Hematopoietic multipotent progenitor cell treated with erythropoietin and hydrocortisone succinate and interleukin-3 and kit ligand, for 17 days (in vitro differentiated cells): Measurements from ENCODE around the gene CR2.
"Not testable (repeated sequence)": the region's sequence is repeated elsewhere in the genome, so short reads cannot be mapped to it uniquely, and the experiment has no call there.

ENCODE experiments used
- DNase-seq: peaks from one replicate; pipeline ENCODE4 v3.0.0-alpha.2; 2015; ENCODE audit warnings: low spot score

Gene CR2

GRCh38 chr1:207454046-207454964 is at the start of gene CR2:
CR2 (plus strand) TSS chr1:207454328; CDS start chr1:207454419, 91 bp downstream.
- peak; percentile 49 for DNase-seq

GRCh38 chr1:207404849-207405525 is 49.1 kb upstream of the CR2 start:
- DNase-seq = peak; percentile 78

- DNase-seq = no peak
These were observed 48.3 kb upstream of the CR2 start for GRCh38 chr1:207405814-207406213.

- DNase-seq = no peak
These were observed 46.4 kb upstream of the CR2 start for GRCh38 chr1:207407655-207408260.

GRCh38 chr1:207412845-207413244 is 41.3 kb upstream of the CR2 start:
- no peak for DNase-seq

- DNase-seq = no peak
These were observed 39.5 kb upstream of the CR2 start for GRCh38 chr1:207414606-207415108.

- DNase-seq = no peak
These were observed 37.1 kb upstream of the CR2 start for GRCh38 chr1:207417076-207417475.

GRCh38 chr1:207418351-207418750 is 35.8 kb upstream of the CR2 start:
- no peak for DNase-seq

GRCh38 chr1:207420109-207420508 is 34.0 kb upstream of the CR2 start:
- no peak for DNase-seq

GRCh38 chr1:207421078-207421477 is 33.0 kb upstream of the CR2 start:
- DNase-seq = no peak

GRCh38 chr1:207423560-207424292 is 30.4 kb upstream of the CR2 start:
- no peak for DNase-seq

- DNase-seq = no peak
These were observed 29.5 kb upstream of the CR2 start for GRCh38 chr1:207424570-207425131.

- no peak for DNase-seq
These were observed 26.1 kb upstream of the CR2 start for GRCh38 chr1:207427832-207428585.

GRCh38 chr1:207428783-207429182 is 25.3 kb upstream of the CR2 start:
- DNase-seq = no peak

GRCh38 chr1:207429963-207430362 is 24.2 kb upstream of the CR2 start:
- no peak for DNase-seq

- no peak for DNase-seq
These were observed 23.5 kb upstream of the CR2 start for GRCh38 chr1:207430602-207431001.

GRCh38 chr1:207431508-207431907 is 22.6 kb upstream of the CR2 start:
- DNase-seq = no peak

- DNase-seq = no peak
These were observed 20.7 kb upstream of the CR2 start for GRCh38 chr1:207433435-207433834.

- not testable (repeated sequence) for DNase-seq
These were observed 17.4 kb upstream of the CR2 start for GRCh38 chr1:207436746-207437145.

- DNase-seq = no peak
These were observed 13.5 kb upstream of the CR2 start for GRCh38 chr1:207440626-207441025.
